GM21447 (cell line): ENCODE data around the gene RPS27A.
"Not testable (repeated sequence)": the region's sequence is repeated elsewhere in the genome, so short reads cannot be mapped to it uniquely, and the experiment has no call there.

Source experiments
- ATAC-seq: cut with Tn5 transposase; IDR thresholded peaks from one replicate; pipeline ENCODE4 v1.9.1; 2021; ENCODE audit not compliant: unreplicated experiment

The RPS27A gene

DNA sequence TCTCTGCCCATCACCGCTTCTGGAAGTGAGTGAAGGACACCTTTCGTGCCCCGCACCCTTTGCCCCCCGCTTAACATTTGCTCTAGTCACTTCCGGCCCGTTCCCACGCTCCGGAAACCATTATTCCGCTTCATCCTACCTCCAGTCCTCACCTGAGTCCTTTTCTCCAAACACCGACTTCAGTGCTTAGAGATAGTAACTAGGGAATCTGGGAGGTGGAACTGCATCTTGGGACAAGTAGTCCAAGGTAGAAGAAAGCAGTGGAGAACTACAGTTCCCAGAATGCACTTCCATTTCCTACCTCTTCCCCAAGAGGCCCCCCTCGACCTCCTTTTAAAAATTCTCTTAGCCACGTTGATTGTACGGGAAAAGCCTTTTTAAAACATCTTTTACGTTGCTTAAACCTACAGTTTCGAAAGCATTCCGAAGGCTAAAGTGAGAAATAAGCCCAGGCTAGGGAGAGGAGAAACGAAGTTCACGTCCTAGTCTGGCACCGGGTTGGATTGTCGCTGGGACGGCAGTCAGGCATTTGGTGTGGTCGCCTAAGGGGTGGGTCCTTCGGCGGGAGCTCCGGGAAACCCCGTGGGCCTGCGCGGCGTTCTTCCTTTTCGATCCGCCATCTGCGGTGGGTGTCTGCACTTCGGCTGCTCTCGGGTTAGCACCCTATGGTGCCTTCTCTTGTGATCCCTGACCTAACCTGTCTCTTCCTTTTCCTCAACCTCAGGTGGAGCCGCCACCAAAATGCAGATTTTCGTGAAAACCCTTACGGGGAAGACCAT, at the start of gene RPS27A, which contains the start of gene CLHC1:
TSS of gene RPS27A (plus strand) at position 605 of the 779 bp plus-strand sequence. CDS start at position 742, 137 bp downstream.
TSS of gene CLHC1 (minus strand) at position 210 of the 779 bp plus-strand sequence. CDS start 9,882 bp downstream, outside the sequence.
- peak; percentile 96 for ATAC-seq

DNA sequence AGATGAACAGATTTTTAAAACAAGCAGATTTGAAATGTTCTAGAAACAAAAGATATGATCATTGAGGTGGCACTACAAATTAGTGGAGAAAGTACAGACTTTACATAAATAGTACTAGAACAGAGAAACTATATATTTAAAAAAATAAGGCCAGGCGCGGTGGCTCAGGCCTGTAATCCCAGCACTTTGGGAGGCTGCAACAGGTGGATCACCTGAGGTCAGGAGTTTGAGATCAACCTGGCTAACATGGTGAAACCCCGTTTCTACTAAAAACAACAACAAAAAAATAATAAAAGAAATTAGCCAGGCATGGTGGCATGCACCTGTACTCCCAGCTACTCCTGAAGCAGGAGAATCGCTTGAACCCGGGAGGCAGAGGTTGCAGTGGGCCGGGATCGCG, 45.7 kb upstream of the RPS27A start:
- ATAC-seq = not testable (repeated sequence)

DNA sequence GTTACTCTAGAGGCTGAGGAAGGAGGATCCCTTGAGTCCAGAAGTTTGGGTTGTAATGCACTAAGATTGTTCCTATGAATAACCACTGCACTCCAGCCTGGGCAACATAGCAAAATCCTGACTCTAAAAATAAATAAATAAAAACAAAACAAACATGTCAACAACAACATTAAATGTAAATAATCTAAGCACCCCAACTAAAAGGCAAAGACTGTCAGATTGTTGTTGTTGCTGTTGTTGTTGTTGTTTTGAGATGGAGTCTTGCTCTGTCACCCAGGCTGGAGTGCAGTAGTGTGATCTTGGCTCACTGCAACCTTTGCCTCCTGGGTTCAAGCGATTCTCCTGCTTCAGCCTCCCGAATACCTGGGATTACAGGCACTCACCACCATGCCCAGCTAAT, 40.6 kb upstream of the RPS27A start:
- ATAC-seq = not testable (repeated sequence)

DNA sequence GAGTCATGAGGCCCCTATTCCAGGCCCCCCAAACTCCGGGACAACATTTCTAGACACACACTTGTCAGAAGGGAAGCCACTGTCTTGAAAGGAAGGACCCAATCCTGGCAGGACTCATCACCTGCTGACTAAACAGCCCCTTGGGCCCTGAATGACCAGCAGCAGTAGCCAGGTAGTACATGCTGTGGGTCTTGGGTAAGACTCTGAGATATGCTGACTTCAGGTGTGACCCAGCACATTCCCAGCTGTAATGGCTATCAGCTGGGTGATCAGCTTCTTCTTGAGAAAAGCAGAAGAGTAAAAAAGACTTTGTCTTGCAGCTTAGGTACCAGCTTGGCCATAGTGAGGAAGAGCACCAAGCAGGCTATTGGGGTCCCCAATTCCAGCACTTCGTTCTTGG, 36.0 kb upstream of the RPS27A start:
- ATAC-seq = no peak

- ATAC-seq = no peak
Observed at GRCh38 chr2:55200416-55200815, 32.1 kb upstream of the RPS27A start.

GRCh38 chr2:55204536-55204935, 28.0 kb upstream of the RPS27A start:
- no peak for ATAC-seq

GRCh38 chr2:55204950-55205349, 27.5 kb upstream of the RPS27A start:
- ATAC-seq = no peak

GRCh38 chr2:55213822-55214221, 18.7 kb upstream of the RPS27A start:
- ATAC-seq = no peak

DNA sequence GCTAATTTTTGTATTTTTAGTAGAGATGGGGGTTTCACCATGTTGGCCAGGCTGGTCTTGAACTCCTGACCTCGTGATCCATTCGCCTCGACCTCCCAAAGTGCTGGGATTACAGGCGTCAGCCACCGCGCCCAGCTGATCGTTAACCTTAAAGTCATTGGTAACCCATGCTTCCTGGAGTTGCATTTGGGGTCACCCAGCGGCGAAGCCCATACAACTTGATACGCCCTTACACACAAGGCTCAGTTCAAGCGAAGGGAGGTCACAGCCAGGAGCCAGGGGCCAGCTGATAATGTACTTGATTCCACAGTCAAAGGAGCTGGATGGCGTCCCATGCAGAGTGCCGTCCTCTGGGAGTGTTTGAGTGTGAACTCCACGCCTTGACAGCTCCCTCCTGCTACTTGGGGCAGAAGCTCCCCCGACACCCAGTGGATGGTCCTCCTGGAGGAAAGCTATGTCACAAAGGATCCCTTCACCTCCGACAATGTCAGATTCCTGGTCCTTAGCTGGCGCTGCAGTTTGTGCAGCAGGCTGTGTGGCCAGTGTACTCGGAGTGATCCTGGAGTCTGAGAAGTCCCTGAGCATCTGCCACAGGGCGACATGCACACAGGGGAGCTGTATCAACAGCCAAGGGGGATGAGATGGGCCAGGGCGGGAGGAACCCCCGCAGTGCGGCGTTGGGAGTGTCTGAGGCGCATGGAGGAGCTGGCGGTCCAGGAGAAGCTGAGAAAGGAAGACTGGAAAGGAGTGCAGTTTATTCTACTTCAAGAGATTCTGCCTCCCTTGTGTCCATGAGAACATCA, 8.3 kb upstream of the RPS27A start:
- ATAC-seq = no peak

DNA sequence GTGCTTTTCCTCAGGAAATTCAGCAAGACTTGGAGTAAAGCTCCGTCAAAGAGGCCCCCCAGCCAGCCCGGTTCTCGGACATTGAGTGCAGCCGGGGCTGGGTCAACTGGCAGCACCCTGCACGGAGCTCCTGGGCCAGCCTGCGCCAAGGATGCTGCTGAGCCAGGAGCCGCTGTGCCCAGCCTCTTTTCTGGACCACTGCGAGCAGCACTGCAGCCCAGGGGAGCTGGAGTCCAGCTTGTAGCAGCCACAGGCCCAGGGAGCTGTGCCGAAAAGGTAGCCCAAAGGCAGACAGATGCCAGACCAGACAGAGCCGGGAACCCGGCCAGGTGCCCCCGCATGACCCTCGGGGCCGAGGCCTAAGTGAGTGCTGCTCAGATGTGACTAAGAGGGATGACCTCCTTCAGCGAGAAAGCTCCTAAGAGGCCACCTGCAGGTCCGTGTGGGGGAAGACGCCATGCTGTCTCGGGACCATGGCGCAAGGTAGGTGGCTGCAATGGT, 7.7 kb upstream of the RPS27A start:
- no peak for ATAC-seq

DNA sequence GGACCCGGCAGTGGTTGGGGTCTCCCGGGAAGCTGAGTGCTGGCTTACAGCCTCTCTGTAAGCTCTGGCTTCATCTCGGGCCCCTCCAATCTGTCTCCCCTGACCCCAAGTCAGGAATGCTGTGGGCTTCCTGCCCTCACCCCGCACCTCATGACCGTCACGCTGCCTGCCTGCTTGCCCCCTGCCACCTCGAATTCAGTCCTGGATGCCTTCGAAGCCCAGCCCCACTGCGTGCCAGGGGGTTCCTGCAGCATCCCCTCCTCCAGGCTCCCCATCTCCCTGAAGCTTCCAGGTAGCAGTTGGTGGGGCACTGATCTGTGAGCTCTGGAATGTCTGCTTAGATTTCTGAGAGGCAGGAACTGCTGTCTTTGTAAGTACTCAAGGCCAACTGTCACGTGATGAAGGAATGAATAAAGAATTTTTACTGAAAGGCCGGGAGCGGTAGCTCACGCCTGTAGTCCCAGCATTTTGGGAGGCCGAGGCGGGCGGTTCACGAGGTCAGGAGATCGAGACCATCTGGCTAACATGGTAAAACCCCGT, 6.9 kb upstream of the RPS27A start:
- ATAC-seq = no peak

GRCh38 chr2:55227437-55228225, 4.9 kb upstream of the RPS27A start:
- ATAC-seq = not testable (repeated sequence)

DNA sequence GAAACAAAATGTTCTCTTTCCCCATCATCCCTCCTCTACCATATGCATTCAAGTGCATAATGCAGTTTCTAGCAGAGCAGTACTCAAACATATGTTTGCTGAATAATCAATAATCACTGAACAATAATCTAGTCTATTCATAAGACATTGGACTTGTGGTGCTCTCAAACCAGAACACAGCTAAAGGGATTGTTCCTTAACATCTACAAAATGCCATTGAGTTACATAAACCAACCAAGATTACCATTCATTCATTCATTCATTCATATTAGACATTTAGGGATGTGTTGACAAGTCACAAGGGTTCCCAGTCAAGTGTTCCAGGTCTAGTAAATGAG, 4.3 kb upstream of the RPS27A start:
- ATAC-seq = no peak

DNA sequence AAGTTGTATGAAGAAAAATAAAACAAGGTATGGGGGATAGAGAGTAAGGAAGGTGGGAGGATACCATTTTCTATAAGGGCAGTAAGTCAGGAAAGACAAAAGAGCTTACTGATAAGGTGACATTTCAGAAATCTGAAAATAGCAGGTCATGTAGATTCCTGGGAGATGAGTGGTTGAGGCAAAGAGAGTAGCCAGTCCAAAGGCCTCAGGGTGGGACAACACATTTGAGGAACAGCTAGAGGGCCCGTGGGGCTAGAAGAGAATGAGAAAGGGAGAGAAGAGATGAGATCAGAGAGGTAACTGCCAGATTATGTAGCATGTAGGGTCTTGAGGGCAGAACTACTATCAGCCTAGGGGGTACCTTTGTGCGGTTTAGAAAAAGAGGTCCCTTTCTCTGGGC, 3.3 kb upstream of the RPS27A start:
- ATAC-seq = no peak

GRCh38 chr2:55230551-55230950, 1.9 kb upstream of the RPS27A start:
- no peak for ATAC-seq

GRCh38 chr2:55231546-55232083, 873 bp upstream of the RPS27A start:
- no peak for ATAC-seq

GRCh38 chr2:55232863-55233657, 572 bp downstream of the RPS27A start:
- ATAC-seq = peak; percentile 23

GRCh38 chr2:55233658-55233940, 1.1 kb downstream of the RPS27A start:
- no peak for ATAC-seq

DNA sequence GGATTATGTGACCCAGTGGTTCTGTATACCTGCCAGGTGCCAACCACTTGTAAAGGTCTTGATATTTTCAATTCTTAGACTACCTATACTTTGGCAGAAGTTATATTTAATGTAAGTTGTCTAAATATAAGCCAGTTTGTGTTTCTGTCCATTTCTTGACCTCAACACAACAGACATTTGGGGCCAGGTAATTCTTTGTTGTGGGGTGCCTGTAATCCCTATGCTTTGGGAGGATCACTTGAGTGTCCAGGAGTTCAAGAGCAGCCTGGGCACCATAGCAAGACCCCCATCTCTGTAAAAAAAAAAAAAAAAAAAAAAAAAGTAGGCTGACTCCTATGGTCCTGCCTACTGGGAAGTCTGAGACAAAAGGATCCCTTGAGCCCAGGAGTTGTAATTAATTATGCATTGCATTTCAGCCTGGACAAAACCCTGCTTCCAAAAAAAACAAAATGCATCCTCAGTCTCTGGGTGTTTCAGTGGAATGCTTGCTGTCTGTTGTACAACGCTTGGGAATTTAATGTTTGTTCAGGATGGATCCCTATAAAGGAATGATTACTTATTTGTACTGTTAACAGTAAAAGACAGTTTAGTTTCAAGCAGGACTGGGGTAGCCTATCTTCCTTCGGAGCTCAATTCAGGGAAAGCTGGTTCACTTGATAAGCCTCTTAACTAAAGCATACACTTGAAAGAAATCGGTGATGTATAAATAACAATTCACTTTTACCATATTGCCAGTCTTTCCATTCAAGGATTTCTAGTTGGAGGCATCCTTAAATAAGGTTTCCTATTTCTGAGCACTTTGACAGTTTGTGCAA, 3.4 kb downstream of the RPS27A start:
- no peak for ATAC-seq
